HG02981 (cell line): ENCODE measurements around the gene NEK3.
"Not testable (repeated sequence)": the region's sequence is repeated elsewhere in the genome, so short reads cannot be mapped to it uniquely, and the experiment has no call there.

Source experiments
- ATAC-seq: cut with Tn5 transposase; IDR thresholded peaks from one replicate; pipeline ENCODE4 v1.9.1; 2021; ENCODE audit warnings: mild to moderate bottlenecking, moderate library complexity; ENCODE audit not compliant: unreplicated experiment

NEK3 gene, protein sequence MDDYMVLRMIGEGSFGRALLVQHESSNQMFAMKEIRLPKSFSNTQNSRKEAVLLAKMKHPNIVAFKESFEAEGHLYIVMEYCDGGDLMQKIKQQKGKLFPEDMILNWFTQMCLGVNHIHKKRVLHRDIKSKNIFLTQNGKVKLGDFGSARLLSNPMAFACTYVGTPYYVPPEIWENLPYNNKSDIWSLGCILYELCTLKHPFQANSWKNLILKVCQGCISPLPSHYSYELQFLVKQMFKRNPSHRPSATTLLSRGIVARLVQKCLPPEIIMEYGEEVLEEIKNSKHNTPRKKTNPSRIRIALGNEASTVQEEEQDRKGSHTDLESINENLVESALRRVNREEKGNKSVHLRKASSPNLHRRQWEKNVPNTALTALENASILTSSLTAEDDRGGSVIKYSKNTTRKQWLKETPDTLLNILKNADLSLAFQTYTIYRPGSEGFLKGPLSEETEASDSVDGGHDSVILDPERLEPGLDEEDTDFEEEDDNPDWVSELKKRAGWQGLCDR

DNA sequence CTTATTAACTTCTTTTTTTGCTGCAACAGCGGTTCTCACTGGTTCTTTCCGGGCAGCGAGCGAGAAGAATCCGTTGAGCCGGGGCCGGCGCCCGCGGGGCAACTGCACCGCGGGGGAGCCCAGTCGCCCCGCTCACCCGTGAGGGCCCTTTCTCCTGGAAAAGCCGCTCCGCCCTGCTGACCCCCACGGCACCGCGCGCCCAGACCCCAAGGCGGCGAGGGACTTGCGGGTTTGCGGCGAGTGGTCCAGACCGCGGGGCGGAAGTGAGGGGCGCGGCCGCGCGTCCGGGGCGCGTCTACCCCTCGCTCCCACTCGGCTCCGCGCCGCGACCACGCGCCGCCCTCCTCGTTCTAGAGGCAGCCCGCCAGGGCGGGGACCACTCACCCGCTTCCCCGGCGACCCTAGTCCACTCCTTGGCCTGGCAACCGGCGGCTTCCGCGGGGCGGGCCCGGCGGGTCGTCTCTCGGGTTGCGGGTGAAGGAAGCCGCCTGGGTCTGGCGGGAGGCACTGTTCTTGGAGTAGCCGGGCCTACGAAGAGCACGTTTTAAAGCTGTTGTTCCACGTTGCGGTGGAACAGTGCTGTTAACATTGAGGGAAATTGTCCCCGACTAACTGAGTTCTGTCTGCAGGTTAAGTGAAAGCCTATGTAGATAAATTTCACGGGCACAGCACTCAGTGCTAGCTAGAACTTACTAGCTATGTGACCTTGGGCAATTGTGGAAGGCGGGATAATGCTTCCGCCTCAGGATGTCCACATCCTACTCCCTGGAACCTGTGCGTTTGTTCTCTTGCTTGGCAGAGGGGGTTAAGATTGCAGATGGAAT, at the start of gene NEK3:
Gene NEK3, minus strand, starts transcription at position 439 of the 824 bp plus-strand sequence. CDS start 3,406 bp downstream, outside the sequence.
- ATAC-seq: peak; percentile 71

DNA sequence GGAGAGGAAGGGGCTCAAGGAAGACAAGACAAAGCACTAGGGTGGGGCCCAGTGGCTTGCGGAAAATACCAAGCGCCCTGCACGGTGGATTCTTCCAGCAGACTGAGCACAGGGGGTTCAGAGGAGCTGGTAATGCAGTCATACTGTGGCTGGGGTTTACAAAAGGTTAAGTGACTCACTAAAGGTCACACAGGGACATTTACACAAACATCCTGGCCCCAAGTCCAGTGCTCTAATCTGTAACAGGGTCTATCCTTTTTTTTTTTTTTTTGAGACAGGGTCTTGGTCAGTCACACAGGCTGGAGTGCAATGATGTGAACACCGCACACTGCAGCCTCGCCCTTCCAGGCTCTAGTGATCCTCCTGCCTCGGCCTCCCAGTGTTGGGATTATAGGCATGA, 49.0 kb upstream of the NEK3 start:
- not testable (repeated sequence) for ATAC-seq

DNA sequence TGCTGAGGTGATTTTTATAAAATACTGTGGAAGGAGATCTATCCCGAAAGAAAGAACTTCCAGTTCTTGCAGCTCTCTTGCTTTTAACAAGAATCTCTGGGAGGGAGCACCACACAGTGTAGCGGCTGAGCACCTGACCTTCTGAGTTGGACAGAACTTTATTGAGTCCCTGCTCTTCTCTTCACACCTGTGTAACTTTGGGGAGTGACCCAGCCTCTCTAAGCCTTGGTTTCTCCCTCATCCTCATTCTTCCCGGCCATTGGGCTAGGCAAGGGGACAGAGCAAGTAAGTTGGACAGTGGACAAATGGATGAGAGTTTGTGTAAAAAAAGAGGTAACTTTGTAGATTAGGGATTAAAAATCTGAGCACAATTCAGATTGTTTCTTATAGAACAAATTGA, 48.5 kb upstream of the NEK3 start:
- ATAC-seq: not testable (repeated sequence)

DNA sequence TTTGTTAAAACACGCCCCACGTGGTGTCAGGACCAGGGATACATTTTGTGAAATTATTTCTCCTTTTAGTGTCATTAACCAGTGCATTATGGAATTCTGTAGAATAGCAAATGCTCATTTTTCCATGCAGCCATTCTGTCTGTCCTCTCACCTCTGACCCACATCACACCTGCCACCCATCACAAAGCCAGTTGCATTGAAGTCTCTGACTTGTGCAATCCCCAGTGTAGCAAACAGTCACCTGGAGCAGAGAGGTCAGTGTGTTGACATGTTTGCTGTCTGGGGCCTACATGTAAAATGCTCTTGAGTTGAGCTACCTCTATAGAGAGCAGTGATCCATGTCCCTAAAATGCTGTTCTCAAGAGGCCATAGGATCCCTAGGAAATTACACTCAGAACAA, 47.9 kb upstream of the NEK3 start:
- ATAC-seq: not testable (repeated sequence)

DNA sequence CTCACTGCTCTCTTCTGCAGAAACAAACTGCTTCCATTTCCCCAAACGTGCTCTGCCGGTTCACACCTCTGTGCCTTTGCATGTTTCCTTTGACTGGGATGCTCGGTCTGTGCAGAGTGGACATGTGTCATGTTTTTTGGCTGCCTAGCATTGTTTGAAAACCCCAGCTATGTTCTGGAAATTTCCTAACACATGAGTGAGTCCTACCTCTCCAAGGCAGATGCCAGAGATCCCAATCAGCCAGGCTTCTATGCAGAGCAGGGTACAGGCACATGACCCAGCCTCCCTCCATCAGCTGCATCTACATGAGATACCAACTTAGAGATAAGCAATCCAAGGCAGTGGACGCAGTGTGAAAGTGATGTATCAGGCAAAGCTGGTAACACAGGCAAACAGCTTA, 45.1 kb upstream of the NEK3 start:
- ATAC-seq: not testable (repeated sequence)

DNA sequence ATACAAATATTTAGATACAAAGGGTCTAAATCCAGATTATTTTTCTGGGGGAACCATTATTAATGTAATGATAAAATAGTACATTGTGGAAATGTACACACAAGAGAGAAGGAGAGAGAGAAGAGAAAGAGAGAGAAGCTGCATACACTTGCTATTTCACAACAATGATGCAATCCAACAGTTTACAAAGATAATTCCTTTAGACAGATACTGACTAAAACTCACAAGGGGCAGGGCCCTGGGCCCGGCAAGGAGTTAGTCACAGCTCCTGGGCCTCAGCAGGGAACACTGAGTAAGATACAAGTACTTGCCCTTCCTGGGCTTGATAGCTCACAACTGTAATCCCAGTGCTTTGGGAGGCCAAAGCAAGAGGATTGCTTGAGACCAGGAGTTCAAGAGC, 44.5 kb upstream of the NEK3 start:
- ATAC-seq: not testable (repeated sequence)

DNA sequence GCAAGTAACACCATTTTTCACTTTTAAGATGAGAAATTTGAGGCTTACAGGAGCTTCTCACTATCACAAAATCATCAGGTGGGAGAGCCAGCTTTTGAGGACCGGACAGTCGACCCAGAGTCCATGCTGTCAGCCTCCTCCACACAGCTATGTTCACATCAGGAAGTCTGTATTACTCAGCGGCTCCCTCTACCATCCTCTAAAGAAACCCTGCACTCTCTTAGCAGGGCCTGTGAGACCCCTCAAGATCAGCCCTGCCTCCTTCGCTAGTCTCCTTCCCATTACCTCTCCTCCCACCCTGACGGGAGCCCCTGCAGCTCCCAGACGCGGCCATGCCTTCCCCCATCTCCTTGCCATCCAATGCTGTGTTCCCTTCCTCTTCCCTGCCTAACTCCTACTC, 43.1 kb upstream of the NEK3 start:
- ATAC-seq: not testable (repeated sequence)

DNA sequence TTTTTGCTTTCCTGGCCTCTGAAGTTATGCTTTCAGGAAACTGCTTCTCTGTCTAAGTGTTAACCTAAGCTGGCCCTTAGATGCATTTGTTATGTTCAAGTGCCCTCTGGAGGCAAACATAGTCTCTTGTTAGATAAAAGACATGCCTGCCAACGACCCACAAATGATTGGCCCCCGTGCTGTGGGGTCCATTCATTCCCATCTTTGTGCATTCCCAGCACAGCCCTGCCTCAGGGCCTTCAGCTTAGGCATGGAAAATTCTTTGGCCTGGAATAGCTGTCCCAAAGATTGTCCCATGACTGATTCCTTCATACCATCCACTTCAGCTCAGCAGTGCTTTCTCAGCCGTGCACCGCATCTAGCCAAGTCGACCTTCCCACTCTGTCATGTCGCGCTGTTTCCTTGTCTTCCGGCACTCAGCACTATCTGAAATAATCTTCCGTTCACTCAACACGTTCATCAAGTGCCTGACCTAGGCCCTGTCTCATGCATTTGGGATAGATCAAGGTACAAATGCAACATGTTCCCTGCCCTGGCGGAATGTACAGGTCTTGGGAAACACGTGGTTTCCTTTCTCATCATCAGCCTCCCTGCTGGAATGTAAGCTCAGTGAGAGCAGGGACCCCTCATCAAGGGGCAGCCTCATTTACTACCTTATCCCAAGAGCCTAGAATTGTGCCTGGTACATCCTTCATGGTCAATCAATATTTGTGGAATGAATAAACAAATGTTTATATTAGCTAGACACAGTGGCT, 42.2 kb upstream of the NEK3 start:
- peak; percentile 41 for ATAC-seq

DNA sequence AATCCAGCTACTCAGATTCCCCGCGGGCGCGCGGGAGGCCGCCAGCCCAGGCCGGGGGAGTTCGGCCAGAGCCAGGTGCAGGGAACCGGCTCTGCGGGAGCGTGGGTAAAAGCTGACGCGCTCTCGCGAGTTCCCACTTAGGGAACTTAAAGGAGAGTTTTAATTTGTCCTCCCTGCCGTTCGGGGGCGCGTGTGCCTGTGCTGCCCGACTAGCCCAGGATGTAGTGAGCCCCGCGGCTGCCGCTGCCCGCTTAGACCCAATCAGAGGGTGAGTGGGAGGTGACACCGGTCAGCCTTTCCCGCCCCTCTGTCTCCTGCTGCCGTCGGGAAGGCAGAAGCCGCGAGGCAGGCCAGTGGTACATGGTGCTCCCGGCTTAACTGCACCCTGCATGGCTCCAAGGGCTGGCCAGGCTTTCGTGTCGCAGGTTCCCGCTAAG, 36.0 kb upstream of the NEK3 start:
- peak; percentile 66 for ATAC-seq

DNA sequence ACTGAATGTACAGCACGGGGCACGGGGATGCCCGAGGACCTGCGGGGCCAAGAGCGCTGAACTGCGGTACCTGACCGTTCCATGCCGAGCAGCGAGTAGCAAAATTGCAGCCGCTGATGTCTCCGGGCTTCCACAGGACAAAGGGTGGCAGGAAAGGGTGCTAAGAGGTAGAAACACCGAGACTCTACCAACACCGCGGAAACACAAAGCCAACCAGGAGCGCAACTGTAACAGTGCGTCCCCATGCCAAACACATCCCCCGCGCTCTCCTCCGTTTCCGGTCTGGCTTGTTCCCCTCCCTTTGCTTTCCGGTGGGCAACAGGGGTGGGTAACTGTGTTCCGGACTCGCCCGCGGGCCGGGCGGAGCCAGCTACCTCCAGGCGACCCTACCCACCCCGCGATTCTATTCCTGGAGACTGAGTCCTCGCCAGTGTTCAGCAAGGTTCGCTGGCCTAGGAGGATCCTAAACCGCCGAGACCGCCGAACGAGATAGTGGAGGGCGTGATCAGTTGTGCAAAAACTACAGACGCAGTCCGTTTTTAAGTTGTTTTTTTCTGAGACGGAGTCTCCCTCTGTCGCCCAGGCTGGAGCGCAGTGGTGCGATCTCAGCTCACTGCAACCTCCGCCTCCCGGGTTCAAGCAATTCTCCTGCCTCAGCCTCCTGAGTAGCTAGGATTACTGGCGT, 34.9 kb upstream of the NEK3 start:
- peak; percentile 68 for ATAC-seq

DNA sequence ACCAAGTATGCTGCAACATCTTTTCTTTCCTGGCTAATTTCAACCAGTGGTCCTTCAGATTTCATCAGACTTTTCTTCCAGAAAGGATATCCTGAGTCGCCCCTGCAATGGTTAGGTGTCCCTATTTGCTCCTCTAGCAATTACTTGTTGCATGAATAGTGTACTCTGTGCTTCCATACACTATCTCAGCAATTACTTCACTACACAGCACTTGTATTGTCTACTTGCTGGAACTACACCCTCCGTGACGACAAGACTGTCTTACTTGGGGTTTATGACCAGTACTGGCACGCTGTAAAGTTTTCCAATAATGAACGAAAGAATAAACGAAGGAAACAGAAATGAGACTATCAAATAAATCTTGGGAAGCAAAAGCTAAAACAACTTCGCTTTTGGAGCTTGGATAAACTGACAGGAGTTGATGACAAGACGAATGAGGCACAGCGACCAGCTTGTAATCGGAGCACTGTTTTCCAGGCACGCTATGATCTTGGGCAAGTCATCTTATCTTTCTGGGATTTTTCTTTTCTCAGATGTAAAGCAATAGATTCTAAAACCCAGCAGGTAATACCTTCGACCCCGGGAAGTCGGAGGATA, 34.3 kb upstream of the NEK3 start:
- peak; percentile 26 for ATAC-seq

DNA sequence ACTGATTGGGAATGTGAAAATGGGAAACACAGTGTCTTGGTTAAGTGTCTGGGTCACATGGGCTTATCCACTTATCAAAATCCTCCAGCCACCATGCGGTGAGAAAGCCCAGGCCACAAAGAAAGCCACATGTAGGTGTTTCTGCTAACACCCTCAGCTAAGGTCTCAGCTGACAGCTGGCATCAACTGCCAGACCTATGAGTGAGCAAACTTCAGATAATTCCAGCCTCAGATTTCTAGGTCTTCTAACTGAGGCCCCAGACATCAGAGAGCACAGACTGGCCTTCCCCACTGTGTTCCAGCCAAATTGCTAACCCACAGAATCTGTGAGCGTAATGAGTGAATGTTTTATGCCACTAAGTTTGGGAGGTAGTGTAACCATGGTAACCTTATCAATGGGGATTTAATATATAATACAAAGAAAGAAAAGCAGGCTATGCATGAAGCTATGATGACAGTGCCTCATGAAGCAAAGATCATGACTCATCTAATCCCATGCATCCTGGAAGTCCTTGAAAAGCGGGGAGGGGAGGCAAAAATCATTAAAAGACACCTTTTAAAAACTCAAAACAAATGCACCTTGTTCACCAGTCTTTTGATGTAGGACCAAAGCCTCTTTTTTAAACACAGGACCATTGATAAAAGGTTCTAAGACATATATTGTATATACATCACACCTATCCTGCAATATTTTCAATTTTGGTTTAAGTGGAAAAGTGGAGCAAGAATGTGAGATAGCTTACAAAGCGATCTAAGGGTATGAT, 28.2 kb upstream of the NEK3 start:
- not testable (repeated sequence) for ATAC-seq

DNA sequence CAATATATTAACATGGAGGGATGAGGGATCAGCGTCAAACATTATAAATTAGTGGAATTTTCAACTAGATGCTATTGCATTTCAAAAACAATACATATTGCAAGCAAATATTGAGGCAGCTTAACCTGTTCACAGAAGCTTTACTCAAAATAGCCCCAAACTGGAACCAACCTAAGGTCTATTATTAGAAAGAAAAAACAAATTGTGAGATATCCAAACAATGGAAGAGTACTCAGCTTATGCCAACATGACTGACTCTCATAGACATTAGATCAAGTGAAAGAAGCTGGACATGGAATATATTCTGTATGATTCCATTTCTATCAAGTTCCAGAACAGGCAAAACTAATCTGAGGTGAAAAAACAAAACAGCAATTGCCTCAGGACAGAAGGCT, 27.6 kb upstream of the NEK3 start:
- ATAC-seq: no peak

DNA sequence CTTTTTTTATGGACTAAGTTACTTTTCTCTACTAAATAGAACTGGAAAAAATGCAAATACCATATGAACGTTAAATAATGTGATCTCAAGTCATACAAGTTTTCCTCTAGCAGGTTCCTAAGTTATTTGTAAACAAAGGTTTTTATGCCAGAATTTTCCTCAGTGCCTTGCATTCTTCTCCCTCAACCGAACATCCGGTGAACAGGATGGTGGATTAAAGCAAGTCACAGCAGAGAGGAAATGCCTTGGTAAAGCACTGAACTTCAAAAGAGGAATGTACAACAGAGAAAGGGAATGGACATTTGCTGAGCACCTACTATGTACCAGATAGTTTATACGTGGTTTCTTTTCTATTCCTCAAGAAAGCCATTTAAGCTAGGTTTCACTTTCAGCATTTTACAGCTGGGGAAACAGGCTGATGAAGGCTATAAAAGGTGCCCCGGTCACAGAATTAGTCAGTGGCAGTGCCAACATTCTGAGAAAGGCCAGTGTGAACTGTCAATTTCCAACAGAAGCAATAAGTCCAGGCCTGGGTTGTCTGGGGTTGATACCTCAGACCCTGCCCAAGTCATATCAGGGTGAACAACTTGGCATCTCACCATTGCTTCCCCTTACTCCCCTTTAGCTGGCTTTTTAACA, 22.0 kb upstream of the NEK3 start:
- not testable (repeated sequence) for ATAC-seq

DNA sequence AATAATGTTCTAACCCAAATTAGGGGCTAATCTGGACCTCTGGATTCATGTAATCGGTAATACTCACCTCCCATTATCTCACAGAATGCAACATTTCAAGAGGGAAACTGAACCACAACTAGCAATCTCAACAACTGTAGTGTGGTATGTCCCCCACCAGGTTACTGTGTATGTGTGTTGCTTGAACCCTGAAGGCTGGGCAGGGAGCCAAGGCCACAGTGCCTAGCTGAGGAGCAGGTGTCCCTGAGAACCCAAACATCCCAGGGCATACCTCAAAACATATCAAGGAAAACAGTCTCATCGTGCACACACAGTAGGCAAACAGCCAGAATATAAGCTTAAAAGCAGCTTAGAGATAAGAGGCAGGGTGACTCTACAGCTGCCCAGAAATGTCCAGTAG, 20.5 kb upstream of the NEK3 start:
- no peak for ATAC-seq

DNA sequence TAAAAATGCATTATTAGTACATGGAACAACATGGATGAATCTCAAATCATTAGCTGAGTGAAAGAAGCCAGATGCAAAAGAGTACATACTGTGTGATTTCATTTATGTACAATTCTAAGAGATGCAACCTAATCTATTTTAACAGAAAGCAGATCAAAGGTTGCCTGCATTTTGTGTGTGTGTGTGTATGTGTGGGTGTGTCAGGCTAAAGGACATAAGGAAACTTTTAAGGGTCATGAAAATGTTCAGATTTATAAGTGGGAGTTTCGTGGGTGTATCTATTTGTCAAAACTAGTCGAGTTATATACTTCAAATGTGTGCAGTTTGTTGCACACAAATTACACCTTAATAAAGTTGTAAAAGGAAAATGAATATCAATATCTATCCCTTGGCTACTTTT, 17.9 kb upstream of the NEK3 start:
- ATAC-seq: no peak

DNA sequence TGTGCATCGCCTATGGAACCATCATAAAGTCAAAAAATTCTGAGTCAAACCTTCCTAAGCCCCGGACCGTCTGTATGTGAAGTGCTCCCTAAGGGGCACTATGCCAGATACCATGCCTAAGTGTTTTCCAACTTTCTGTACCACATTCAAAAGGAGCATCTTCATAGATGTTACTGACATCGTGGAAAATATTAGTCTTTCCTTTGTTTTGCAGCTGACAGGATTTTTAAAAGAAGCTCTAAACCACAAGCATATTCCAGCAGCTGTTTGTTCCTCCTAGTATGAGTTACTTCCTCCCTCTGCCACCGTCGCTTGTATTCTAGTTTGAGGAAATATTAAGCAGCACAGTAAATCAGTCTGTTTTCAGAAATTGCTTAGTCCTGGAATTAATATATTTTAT, 14.6 kb upstream of the NEK3 start:
- ATAC-seq: not testable (repeated sequence)

DNA sequence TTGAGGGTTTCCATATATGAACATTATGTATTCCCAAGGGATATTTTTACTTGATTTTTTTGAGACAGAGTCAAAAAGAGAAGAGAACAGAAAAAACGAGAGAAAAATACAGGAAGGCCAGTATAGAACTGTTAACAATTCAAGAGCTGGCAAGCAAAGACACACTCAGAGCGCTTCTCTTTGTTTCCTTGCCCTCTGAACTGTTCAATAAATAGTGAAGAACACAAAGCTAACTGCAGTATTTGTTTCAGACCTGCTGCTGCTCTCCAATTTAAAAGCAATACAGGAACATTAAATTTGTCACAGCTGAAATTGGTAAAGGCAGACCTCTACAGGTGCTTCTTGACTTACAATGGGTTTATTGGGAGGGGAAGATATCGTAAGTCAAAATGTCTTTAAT, 14.0 kb upstream of the NEK3 start:
- ATAC-seq: no peak

DNA sequence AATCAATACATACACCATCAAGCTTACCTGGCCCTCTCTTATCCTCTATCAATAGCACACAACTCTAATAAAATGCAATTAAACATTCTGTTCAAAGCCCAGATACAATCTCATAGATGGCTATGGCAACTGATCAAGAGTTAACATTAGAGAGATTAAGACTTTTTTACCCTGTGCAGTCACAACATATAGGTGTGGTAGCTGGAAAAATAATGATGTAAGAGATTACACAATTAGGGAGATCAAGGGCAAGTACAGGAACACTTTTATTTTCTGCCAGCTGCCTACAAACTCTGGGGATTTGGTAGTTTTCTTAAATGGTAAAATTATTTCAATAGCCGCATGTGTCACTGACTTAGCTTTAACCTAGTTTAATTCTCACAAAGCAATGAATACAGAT, 12.3 kb upstream of the NEK3 start:
- not testable (repeated sequence) for ATAC-seq
